GM21717 (cell line): ENCODE measurements around the gene ZNF574.

Experiments used
- ATAC-seq: cut with Tn5 transposase; IDR thresholded peaks from one replicate; pipeline ENCODE4 v1.9.1; 2021; ENCODE audit warnings: mild to moderate bottlenecking, moderate library complexity; ENCODE audit not compliant: unreplicated experiment

The ZNF574 gene

GRCh38 chr19:42079886-42080763 lies 4.2 kb downstream of the ZNF574 start:
- no peak for ATAC-seq

- no peak for ATAC-seq
Observed at GRCh38 chr19:42080764-42081375, 4.9 kb downstream of the ZNF574 start.

DNA sequence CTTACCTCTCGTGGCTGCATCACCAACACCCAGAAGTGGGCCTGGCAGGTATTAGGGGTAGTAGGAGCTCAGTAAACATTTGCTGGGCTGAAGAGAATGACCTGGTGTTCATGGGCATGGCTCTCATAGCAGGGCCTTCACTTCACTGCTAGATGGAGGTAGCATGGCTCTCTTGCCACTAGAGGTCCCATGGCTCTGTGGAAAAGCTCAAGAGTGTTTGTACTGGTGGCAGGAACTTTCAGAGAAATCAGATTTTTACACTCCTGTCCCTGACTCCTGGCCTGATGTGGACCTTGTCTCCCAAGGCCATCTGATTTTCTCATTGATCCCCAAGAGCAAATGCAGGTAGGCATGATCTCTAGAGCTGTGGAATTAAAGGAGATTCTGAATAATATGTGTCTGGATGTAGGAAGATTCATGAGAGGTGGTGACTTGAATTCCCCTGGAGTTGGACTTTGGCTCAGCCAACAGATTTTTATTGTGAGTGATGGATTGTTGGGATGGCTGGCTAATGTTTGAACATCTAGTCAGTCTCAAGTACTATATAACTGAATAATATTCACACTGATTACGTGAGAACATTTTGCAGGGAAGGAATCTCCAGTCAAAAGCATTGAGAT lies 5.7 kb downstream of the ZNF574 start:
- no peak for ATAC-seq

- ATAC-seq, result no peak
Observed at GRCh38 chr19:42083537-42083936, 7.6 kb downstream of the ZNF574 start.

GRCh38 chr19:42086188-42086736 lies 10.3 kb downstream of the ZNF574 start:
- ATAC-seq, result no peak

DNA sequence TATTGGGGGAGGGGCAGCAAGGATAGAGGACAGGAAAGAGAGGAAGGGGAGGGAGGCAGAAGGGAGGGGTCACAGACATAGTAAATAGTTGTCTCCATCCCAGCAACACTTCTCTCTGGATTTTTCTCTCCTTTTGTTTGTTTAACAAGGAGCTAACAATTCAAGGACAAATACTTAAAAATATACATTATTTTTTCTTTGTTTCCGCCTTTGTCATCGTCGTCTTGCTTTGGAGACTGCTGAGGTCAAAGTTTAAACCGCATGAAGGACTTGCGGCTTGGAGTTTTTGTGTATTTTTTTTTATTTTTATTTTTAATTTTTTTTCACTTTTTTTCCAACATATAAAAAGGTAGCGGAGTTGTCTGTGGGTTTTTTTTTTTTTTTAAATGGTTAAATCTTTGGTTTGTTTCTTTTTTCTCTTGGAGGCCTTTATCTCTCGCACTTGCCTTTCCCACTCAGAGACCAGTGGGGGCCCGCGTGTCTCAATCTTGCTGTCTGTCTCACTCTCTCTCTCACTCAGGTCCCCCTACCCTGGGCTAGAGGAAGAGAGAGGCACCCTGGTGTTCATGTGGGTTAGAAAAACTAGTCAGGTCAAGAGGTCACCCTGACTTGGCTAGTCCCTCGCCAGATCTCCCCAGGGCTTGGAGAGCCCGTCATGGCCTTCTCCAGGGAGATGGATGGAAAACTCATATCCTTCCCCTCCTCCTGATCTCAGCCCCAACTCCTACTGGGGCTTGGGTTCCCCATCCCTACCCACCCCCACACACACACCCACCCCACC lies 11.0 kb downstream of the ZNF574 start:
- ATAC-seq, result no peak

DNA sequence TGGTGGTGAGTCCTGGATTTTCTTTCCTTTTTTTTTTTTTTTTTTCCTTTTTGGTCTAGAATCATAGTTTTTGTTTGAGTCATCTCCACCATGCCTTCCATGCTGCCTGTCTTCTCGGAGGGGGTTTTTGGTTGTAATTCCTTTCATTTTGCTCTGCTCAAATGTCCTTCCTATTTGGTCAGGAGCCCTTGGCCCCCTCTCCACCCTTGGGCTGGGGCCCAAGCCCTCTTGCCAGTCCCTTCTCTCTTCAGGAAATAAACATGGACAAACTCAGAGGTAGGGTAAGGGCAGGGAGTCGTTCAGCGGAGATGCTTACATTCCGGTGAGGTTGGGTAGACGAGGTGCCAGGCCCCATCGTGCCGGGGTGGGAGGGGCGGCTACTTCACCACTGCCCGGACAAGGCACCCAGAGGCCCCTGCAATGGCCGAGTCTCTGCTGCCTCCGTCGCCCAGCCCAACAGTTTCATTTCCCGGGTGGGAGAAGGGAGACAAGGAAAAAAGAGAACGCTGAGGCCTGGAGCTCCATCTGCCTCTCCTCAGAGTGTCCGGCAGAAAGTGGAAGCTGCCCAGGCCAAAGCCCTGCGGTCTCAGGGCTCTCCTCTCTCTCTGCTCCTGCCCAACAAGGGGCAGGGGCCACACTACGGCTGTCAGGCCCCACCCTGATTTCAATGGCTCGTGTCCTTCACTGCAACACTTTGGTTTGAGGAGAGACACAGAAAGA lies 12.7 kb downstream of the ZNF574 start:
- ATAC-seq, result no peak

DNA sequence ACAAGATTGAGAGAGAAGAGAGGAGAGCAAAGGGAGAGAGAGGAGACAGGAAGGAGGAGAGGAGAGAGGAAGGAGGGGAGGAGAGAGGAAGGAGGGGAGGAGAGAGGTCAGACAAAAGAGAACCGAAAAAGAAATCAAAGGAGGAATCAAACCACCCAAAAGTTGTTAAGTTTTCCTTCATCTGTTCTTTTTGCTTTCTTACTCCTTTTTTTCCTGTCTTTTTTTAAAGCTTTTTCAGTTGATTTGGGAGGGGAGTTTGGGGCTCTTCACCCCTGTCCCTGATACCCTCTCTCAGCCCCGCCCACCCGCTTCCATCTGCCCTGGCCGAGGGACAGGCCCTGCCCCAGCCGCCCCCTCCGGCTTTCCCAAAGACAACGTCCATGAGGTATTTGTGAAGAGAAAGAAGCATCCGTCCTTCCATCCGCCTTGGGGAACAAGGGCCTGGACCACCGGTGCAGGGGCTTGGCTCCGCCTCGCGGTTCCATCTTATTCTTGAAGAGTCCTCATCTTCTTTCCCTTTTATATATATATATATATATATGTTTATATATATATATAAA lies 13.3 kb downstream of the ZNF574 start:
- no peak for ATAC-seq

- no peak for ATAC-seq
Observed at GRCh38 chr19:42089772-42090171, 13.8 kb downstream of the ZNF574 start.

DNA sequence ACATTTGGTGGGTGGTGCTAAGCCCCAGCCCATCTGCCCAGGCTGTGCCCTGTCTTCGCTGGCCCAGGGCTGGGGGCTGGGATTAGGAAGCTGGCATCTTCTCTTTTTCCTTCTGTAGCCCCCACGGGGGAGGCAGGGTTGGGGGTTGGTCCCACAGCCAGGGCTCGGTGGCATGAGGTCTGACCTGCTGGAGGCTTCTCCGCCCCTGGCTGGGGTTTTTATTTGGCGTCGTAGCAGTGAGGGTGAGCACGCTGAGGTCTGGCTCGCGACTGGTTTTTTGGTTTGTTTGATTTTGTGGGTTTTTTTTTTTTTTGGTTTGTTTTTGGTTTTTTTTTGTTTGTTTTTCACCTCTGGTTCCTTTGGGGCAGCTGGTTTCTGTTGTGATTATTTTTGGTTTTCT lies 14.7 kb downstream of the ZNF574 start:
- ATAC-seq, result no peak

DNA sequence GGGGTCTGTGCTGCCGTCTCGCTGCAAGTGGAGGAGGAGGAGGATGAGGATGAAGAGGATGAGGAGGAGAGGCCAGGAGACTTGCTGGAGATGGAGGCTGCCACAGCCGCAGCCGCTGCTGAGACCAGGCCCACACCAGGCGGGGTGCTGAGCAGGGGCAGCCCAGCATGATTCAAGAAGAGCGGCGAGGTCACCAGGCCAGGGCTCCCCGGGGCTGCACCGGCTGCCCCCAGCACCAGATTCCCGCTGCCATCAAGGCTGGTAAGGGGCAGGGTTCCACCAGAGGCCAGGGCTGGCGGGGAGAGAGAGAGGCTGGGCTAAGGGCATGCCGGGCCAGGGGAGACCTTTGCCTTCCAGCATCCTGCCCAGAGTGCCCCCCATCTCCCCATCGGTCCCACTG lies 15.3 kb downstream of the ZNF574 start:
- ATAC-seq, result no peak

- no peak for ATAC-seq
Observed at GRCh38 chr19:42091742-42092141, 15.8 kb downstream of the ZNF574 start.

DNA sequence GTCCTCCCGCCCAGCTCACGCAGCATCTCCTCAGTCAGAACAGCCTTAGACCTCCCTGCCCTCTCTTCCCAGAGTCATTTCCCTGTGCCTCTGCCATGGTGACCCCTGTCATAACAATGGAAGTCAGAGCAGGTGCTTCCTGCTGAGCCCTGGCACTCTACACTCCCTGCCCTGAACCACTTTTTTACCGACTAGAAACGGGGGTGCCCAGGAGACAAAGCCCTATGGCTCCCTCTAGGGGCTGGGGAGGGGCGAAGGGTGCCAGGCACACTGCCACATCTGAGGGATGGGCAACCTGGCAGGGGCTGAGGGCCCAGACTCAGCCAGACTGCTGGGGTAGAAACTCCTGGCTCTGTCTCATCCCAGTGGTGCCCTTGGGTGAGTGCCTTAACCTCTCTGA lies 16.4 kb downstream of the ZNF574 start:
- ATAC-seq, result no peak

DNA sequence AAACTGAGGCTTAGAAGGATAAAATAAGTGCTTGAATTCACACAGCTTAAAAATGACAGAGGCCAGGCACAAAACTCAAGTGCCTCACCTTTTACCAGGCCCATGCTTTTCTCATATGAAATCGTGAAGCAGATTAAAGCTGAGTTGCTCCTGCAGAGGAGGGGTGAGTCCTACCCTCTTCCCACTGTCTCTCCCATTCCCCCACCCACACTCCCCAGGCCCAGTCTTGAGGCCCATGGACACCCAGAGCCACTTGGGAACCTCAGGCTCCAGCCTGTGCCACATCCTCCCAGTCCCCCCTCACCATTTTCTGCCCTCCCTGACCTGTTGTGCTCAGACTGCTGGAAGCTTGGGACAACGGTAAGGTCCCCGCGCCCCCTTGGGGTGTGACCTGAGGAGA lies 17.5 kb downstream of the ZNF574 start:
- no peak for ATAC-seq

DNA sequence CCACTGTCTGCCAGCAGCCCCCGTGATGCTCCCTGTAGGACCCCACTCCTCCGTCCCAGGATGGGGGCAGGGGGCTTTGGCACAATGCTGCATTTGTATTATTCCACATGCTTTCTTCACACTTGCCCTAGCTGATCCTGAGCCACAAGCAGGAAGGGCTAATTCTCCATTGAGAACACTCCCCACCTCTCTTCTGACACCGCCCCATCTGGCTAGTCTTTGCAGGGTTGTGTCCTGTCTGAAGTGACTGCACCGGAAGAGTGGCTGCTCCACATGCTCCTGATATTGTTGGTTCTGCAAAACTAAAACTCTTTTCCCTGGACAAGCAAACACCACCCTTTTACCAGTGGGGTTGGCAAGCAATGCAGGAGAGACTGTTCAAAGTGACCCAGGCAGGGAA lies 18.0 kb downstream of the ZNF574 start:
- ATAC-seq, result no peak

GRCh38 chr19:42095142-42095813 lies 19.3 kb downstream of the ZNF574 start:
- no peak for ATAC-seq

DNA sequence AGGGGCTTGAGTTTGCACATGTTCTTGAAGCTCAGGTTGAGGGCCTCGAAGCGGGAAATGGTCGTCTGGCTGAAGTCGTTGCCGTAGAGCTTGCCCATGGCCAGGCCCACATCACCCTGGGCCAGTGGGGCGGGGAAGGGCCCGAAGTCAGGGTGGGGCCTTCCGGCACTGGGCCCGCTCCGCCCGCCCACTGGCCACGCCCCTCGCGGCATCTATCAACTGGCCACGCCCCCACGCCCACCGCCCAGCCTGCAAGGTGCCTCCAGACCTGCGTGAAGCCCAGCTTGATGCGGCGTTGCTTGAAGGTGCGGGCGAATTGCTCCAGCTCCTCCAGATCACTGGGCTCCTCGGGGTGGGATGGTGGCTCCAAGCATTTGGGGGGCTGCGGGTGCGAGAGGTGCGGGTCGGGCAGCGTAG lies 19.9 kb downstream of the ZNF574 start:
- no peak for ATAC-seq

- ATAC-seq, result no peak
Observed at GRCh38 chr19:42096255-42096837, 20.4 kb downstream of the ZNF574 start.

DNA sequence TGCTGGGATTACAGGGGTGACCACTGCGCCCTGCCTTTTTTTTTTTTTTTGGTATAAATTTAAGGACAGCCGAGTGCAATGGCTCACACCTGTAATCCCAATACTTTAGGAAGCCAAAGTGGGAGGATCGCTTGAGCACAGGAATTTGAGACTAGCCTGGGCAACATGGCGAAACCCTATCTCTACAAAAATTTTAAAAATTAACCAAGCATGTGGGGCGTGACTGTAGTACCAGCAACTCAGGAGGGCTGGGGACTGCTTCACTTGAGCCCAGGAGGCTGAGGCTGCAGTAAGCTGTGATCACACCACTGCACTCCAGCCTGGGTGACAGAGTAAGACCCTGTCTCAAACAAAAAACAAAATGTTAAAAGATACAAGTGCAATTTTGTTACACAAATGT lies 21.5 kb downstream of the ZNF574 start:
- no peak for ATAC-seq
